ENCODE data around the gene NDUFB6. TPM values are rescaled to one million over a fixed set of nuclear protein-coding genes. Genes with fewer than 3 reads are reported as not detected.

The NDUFB6 gene
- total and polyA plus RNA-seq, 4 donors: 22.3 to 118 (median 32.5) TPM

GRCh38 chr9:32596096-32596865 is 23.3 kb upstream of the NDUFB6 start:
- Histone ChIP-seq H3K27ac (ENCODE audit: low read depth in 1 of 2, low read length in 2 of 2) (no peak overlapping the region), H3K27me3 (ENCODE audit: control insufficient read depth in 4 of 4, insufficient read depth in 4 of 4, low read length in 3 of 4) (no peaks in the 10 kb centered on the region), H3K9me3 (ENCODE audit: control insufficient read depth in 4 of 4, low read length in 3 of 4) (no peaks in the 10 kb centered on the region), H3K36me3 (ENCODE audit: control insufficient read depth in 4 of 4, insufficient read depth in 3 of 4, low read depth in 1 of 4, low read length in 3 of 4) (no peaks in the 10 kb centered on the region), H3K9ac (ENCODE audit: low read depth in 1 of 2, low read length in 2 of 2) (no peak overlapping the region), H3K4me1 (ENCODE audit: control insufficient read depth in 4 of 4, insufficient read depth in 4 of 4, low read length in 3 of 4) (no peaks in the 10 kb centered on the region), H3K4me3 (ENCODE audit: low read depth in 1 of 3, low read length in 3 of 3) (no peak overlapping the region)
- TF ChIP-seq, protein P1, sequence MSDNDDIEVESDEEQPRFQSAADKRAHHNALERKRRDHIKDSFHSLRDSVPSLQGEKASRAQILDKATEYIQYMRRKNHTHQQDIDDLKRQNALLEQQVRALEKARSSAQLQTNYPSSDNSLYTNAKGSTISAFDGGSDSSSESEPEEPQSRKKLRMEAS (IDR thresholded peaks at IDR 0.05): peak; percentile 19
- TF ChIP-seq HNF4A (conservative IDR thresholded peaks at IDR 0.05) (no peak), FOXA2 (IDR thresholded peaks at IDR 0.05) (no peak)
- no peak for DNase-seq (ENCODE audit: low spot score)
- 60% methylated on average over 4 of the region's 4 CpGs for WGBS

GRCh38 chr9:32590898-32591297 is 17.9 kb upstream of the NDUFB6 start:
- Histone ChIP-seq H3K4me1 (ENCODE audit: control insufficient read depth in 4 of 4, insufficient read depth in 4 of 4, low read length in 3 of 4) (peaks cover 0 to 7% (median 2%) of the 10 kb centered on the region in 4 donors), H3K27ac (ENCODE audit: low read depth in 1 of 2, low read length in 2 of 2) (no peak overlapping the region), H3K27me3 (ENCODE audit: control insufficient read depth in 4 of 4, insufficient read depth in 4 of 4, low read length in 3 of 4) (no peaks in the 10 kb centered on the region), H3K9ac (ENCODE audit: low read depth in 1 of 2, low read length in 2 of 2) (no peak overlapping the region), H3K36me3 (ENCODE audit: control insufficient read depth in 4 of 4, insufficient read depth in 3 of 4, low read depth in 1 of 4, low read length in 3 of 4) (no peaks in the 10 kb centered on the region), H3K9me3 (ENCODE audit: control insufficient read depth in 4 of 4, low read length in 3 of 4) (no peaks in the 10 kb centered on the region), H3K4me3 (ENCODE audit: low read depth in 1 of 3, low read length in 3 of 3) (no peak overlapping the region)
- 83% methylated on average over 1 of the region's 1 CpG for WGBS
- TF ChIP-seq, protein P2, sequence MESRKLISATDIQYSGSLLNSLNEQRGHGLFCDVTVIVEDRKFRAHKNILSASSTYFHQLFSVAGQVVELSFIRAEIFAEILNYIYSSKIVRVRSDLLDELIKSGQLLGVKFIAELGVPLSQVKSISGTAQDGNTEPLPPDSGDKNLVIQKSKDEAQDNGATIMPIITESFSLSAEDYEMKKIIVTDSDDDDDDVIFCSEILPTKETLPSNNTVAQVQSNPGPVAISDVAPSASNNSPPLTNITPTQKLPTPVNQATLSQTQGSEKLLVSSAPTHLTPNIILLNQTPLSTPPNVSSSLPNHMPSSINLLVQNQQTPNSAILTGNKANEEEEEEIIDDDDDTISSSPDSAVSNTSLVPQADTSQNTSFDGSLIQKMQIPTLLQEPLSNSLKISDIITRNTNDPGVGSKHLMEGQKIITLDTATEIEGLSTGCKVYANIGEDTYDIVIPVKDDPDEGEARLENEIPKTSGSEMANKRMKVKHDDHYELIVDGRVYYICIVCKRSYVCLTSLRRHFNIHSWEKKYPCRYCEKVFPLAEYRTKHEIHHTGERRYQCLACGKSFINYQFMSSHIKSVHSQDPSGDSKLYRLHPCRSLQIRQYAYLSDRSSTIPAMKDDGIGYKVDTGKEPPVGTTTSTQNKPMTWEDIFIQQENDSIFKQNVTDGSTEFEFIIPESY (IDR thresholded peaks at IDR 0.05): no peak
- TF ChIP-seq FOXA1 (IDR thresholded peaks at IDR 0.05) (no peak), RAD21 (IDR thresholded peaks at IDR 0.05) (no peak), FOXA2 (IDR thresholded peaks at IDR 0.05) (no peak), YY1 (IDR thresholded peaks at IDR 0.05) (no peak), HNF4A (conservative IDR thresholded peaks at IDR 0.05) (no peak), JUND (IDR thresholded peaks at IDR 0.05) (no peak), SP1 (IDR thresholded peaks at IDR 0.05) (no peak), GABPA (IDR thresholded peaks at IDR 0.05 in 1 of 2, conservative IDR thresholded peaks at IDR 0.05 in 1 of 2) (no peak), TAF1 (conservative IDR thresholded peaks at IDR 0.05) (no peak), NR2F2 (IDR thresholded peaks at IDR 0.05) (no peak), REST (IDR thresholded peaks at IDR 0.05) (no peak), ATF3 (IDR thresholded peaks at IDR 0.05) (no peak), RXRA (IDR thresholded peaks at IDR 0.05) (no peak), HNF4G (IDR thresholded peaks at IDR 0.05) (no peak), CTCF (IDR thresholded peaks at IDR 0.05; ENCODE audit: low read depth, low read length, missing input control) (no peak)
- TF ChIP-seq, protein P1 (IDR thresholded peaks at IDR 0.05): no peak
- no peak for DNase-seq (ENCODE audit: low spot score)
